PFSK-1 (cell line): Measurements from ENCODE around the gene NCOA1.

Experiments
- FOXP2 ChIP-seq: optimal IDR thresholded peaks from 2 replicates; pipeline ENCODE3; 2011; ENCODE audit warnings: borderline replicate concordance, control low read depth, inconsistent platforms; ENCODE audit not compliant: insufficient read depth; ENCODE audit errors: extremely low read length, extremely low read depth
- POLR2AphosphoS5 ChIP-seq: IDR thresholded peaks from 2 replicates; pipeline ENCODE4 v1.6.1; 2012; ENCODE audit warnings: low read depth, mild to moderate bottlenecking, control low read depth, low read length, moderate library complexity
- REST ChIP-seq, 2 experiments: IDR thresholded peaks; 2 replicates each; pipeline versions ENCODE4 v1.6.1 to v1.8.0; 2011 to 2012; ENCODE audit warnings: low read depth in 2 of 2, low read length in 2 of 2, control low read depth in 1 of 2, inconsistent platforms in 1 of 2, mild to moderate bottlenecking in 1 of 2, moderate library complexity in 1 of 2; ENCODE audit not compliant: insufficient read depth in 1 of 2
- SIN3A ChIP-seq: IDR thresholded peaks from 2 replicates; pipeline ENCODE4 v1.6.1; 2012; ENCODE audit warnings: mild to moderate bottlenecking, low read length, moderate library complexity, borderline replicate concordance; ENCODE audit not compliant: insufficient read depth
- TAF1 ChIP-seq: IDR thresholded peaks from 2 replicates; pipeline ENCODE4 v1.6.1; 2012; ENCODE audit warnings: low read length, control low read depth, borderline replicate concordance; ENCODE audit not compliant: insufficient read depth

DNA sequence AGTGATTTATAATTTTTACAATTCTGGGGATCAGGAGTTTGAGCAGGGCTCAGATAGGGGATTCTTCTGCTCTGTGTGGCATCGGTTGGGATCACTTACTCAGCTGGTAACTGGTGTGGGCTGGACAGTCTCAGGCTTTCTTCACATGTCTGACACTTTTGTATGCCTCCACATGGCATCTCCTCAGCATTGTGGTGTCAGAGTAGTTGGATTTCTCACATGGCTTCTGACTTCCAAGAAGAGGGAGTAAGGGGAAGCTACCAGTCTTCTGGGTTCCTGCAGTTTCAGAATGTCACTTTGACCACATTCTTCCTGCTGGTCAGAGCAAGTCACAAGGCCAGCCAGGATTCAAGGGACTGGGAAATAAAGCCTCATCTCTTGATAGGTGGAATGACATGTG lies 55.6 kb downstream of the NCOA1 start:
- no peak for TF ChIP-seq REST (IDR thresholded peaks at IDR 0.05; ENCODE audit: insufficient read depth in 1 of 2, low read depth in 2 of 2, low read length in 2 of 2)
- no peak for TF ChIP-seq POLR2AphosphoS5
- no peak for TF ChIP-seq FOXP2
- TF ChIP-seq SIN3A = no peak
- TF ChIP-seq TAF1 = no peak
